NK-92 treated with Interleukin-12 subunit alpha and Interleukin-12 subunit beta, amount 100 ng/mL, for 24 hours (cell line): ENCODE measurements around the gene PIAS1.
"Not testable (repeated sequence)": the region's sequence is repeated elsewhere in the genome, so short reads cannot be mapped to it uniquely, and the experiment has no call there.

Source experiments
- DNase-seq: peaks from one replicate; lab custom pipeline; 2025; lab: John Stamatoyannopoulos, UW

Gene PIAS1

GRCh38 chr15:68234520-68234919 is 180.4 kb downstream of the PIAS1 start:
- not testable (repeated sequence) for DNase-seq

- DNase-seq: no peak
Observed at GRCh38 chr15:68235022-68235421, 180.9 kb downstream of the PIAS1 start.

DNA sequence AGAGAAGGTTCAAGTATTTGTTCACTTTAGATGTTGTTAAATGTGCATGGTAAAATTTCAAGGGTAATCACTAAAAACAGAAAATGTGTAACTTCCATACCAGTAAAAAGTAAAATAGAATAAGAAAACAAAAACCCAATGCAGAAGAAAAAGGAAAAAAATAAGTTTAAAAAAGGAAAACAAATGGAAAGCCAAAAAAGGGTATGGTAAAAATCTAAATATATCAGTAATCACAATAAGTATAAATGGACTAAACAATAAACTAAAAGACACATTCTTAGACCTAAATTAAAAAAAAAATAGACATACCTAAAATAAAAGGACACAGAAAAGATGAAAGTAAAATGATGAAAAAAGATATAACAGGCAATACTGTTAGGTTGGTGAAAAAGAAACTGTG is 184.9 kb downstream of the PIAS1 start:
- no peak for DNase-seq

GRCh38 chr15:68241088-68241935 is 187.2 kb downstream of the PIAS1 start:
- no peak for DNase-seq
